HUES48 (cell line): ENCODE data around the gene DMRTB1.

ENCODE experiments used
- H3K27ac ChIP-seq: one replicate; pipeline ENCODE4 v1.7.0; 2013; ENCODE audit warnings: low read depth, low read length, inconsistent platforms
- H3K27me3 ChIP-seq: 2 replicates; pipeline ENCODE4 v1.6.1; 2013; ENCODE audit warnings: mild to moderate bottlenecking, low read length; ENCODE audit not compliant: control insufficient read depth, insufficient read depth
- H3K36me3 ChIP-seq: 2 replicates; pipeline ENCODE4 v1.6.1; 2013; ENCODE audit warnings: low read length; ENCODE audit not compliant: control insufficient read depth, insufficient read depth
- H3K4me1 ChIP-seq: 2 replicates; pipeline ENCODE4 v1.6.1; 2013; ENCODE audit warnings: mild to moderate bottlenecking, low read length; ENCODE audit not compliant: control insufficient read depth, insufficient read depth
- H3K4me3 ChIP-seq: 2 replicates; pipeline ENCODE4 v1.5.1; 2013; ENCODE audit warnings: mild to moderate bottlenecking, low read depth, low read length
- H3K9ac ChIP-seq: 2 replicates; pipeline ENCODE4 v1.6.1; 2013; ENCODE audit warnings: mild to moderate bottlenecking, low read depth, low read length, moderate library complexity
- H3K9me3 ChIP-seq: 2 replicates; pipeline ENCODE4 v1.6.1; 2013; ENCODE audit warnings: low read length; ENCODE audit not compliant: control insufficient read depth, insufficient read depth

Gene DMRTB1

GRCh38 chr1:53477651-53478501 is 18.7 kb downstream of the DMRTB1 start:
- no peak overlapping the region for H3K4me3 ChIP-seq
- no peaks in the 10 kb centered on the region for H3K27me3 ChIP-seq
- no peaks in the 10 kb centered on the region for H3K36me3 ChIP-seq
- H3K4me1 ChIP-seq, result no peaks in the 10 kb centered on the region
- no peak overlapping the region for H3K27ac ChIP-seq
- H3K9ac ChIP-seq, result no peak overlapping the region
- H3K9me3 ChIP-seq, result no peaks in the 10 kb centered on the region

- Histone ChIP-seq H3K27ac (no peak overlapping the region), H3K27me3 (no peaks in the 10 kb centered on the region), H3K4me3 (no peak overlapping the region), H3K9me3 (no peaks in the 10 kb centered on the region), H3K9ac (no peak overlapping the region), H3K4me1 (no peaks in the 10 kb centered on the region), H3K36me3 (no peaks in the 10 kb centered on the region)
These were observed 19.3 kb downstream of the DMRTB1 start for GRCh38 chr1:53478502-53478818.

DNA sequence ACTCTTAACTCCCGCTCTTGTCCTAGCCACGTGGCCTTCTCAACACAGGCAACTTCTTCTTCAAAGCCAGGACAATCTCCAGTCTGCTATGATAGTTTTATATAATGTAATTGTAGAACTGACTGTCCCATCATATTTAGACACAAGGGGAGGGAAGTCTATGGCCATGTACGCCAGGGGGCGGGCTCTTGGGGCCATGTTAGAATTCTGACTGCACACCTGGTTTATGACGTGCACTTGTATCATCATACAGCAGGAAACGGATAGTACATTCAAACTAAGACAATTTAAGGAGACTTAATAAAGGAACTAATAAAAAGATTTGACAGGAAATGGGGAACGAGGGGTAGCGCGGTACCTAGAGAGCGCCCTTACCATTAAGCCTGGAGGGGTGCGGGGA is 21.5 kb downstream of the DMRTB1 start:
- H3K4me3 ChIP-seq, result no peak overlapping the region
- H3K4me1 ChIP-seq, result peaks cover 1% of the 10 kb centered on the region; the same call in 1 of the 2 replicates
- no peaks in the 10 kb centered on the region for H3K9me3 ChIP-seq
- no peaks in the 10 kb centered on the region for H3K36me3 ChIP-seq
- H3K27me3 ChIP-seq, result no peaks in the 10 kb centered on the region
- H3K9ac ChIP-seq, result no peak overlapping the region
- no peak overlapping the region for H3K27ac ChIP-seq

DNA sequence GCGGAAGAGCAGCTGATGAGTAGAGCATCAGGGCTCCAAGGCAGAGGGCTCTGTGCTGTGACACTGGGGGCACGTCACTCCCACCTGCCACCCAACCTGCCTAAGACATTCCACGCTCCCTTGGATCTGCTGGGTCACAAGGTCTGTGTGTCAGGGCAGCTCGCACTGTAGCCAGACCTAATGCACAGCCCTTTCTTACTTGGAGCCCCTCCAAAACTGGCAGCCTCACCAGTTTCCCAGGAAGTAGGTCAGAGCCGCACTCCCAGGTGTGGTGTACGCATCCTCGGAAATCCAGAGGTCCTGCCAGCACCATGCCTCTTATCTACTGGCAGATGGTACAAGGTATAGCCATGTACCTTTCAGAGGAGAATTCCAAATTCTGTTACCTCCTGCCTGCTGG is 22.3 kb downstream of the DMRTB1 start:
- no peaks in the 10 kb centered on the region for H3K27me3 ChIP-seq
- H3K9ac ChIP-seq, result no peak overlapping the region
- no peaks in the 10 kb centered on the region for H3K9me3 ChIP-seq
- H3K4me3 ChIP-seq, result no peak overlapping the region
- peaks cover 4% of the 10 kb centered on the region; the same call in 1 of the 2 replicates for H3K4me1 ChIP-seq
- no peak overlapping the region for H3K27ac ChIP-seq
- H3K36me3 ChIP-seq, result no peaks in the 10 kb centered on the region

DNA sequence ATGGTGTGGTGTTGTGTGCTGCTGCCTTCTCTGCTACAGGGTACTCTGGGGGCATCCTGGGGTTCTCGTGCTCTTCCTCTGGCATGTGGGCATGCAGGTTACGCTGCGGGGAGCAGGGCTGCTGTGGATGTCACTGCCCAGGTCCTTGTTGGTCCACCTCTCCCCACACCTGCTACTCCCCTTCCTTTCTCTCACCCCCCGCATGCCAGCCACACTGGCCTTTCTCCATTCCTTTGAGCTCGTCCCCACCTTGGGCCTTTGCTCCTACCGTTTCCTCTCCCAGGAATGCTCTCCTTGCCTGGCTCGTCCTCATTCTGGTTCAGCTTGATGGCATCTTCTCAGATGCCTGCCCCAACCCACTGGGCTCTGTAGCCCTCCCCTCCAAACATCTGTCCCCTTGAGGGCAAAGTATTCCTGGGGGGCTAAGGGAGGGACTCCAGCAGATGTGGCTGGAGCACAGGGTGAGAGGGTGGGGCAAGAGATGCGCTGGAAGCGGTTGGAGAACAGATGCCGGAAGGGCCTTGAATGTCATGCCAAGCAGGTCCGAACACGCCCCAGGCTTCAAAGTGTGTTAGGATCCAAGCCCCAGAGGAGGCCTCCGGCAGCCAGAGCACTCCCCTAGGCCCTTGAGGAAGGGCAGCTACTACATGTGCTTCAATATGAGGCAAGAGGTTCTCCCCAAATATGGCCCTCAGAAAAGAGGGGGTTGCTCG is 23.4 kb downstream of the DMRTB1 start:
- H3K27me3 ChIP-seq, result no peaks in the 10 kb centered on the region
- no peak overlapping the region for H3K9ac ChIP-seq
- H3K36me3 ChIP-seq, result no peaks in the 10 kb centered on the region
- peaks cover 4% of the 10 kb centered on the region; the same call in 1 of the 2 replicates for H3K4me1 ChIP-seq
- H3K9me3 ChIP-seq, result no peaks in the 10 kb centered on the region
- H3K4me3 ChIP-seq, result no peak overlapping the region
- H3K27ac ChIP-seq, result no peak overlapping the region

- H3K27ac ChIP-seq, result no peak overlapping the region
- H3K9ac ChIP-seq, result no peak overlapping the region
- no peaks in the 10 kb centered on the region for H3K27me3 ChIP-seq
- H3K36me3 ChIP-seq, result no peaks in the 10 kb centered on the region
- H3K4me3 ChIP-seq, result no peak overlapping the region
- H3K4me1 ChIP-seq, result peaks cover 4% of the 10 kb centered on the region; the same call in 1 of the 2 replicates
- no peaks in the 10 kb centered on the region for H3K9me3 ChIP-seq
These were observed 24.0 kb downstream of the DMRTB1 start for GRCh38 chr1:53483170-53483569.

DNA sequence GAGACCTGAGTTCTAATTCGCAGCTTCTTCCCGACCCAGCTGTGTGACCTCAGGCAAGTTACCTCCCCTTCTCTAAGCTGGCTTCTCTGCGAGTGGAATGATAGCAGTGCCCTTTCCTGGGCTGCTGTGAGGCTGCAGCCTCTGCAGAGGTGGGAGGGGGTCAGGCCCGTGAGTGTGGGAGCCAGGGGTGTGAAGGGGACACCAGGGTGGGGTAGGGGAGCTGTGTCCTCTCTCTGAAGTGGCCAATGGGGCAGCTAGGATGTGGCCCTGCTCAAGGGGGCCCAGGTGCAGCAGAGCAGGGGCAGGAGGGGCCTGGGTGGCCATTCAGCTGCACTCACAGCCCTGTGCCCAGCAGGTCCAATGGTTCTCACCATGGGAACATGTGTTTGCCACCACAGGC is 24.5 kb downstream of the DMRTB1 start:
- Histone ChIP-seq H3K4me3 (no peak overlapping the region), H3K9ac (no peak overlapping the region)

DNA sequence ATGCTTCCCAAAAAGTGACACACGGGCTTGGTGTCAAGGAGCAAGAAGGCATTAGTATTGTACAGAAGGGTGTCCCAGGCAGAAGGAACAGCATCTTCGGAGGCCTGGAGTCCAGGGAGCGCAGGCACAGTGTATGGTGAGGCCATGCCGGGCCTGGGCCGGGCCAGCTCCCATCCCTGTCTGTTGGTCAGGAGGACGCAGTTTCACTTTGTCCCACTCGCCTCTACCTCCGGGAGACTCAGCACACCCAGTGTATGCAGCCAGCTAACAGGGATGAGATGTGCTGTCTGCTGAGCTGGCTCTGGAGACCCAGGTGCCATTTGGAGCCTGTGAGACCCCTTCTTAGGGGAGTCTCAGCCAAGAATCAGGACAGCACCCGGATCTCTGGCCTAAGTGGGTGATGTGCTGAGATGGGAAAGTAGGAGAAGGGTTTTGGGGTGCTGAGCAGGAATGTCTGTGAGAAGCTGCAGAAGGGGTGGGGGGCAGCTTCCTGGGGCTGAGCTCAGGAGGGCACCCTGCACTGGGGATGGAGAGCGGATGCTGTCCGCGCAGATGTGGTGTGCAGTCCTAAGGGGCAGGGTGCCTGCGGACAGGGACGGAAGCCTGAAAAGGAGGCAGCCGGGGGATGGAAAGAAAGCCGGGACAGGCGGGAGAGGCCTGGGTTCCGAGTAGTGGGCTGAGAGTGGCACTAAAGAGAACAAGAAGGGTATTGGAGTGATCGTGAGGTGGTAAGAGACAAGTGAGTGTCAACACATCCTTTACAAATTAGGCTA is 25.7 kb downstream of the DMRTB1 start:
- no peak overlapping the region for H3K4me3 ChIP-seq

More for the DNA sequence above, 24.5 kb downstream of the DMRTB1 start:
- Histone ChIP-seq H3K9me3 (no peaks in the 10 kb centered on the region), H3K4me1 (peaks cover 4% of the 10 kb centered on the region; the same call in 1 of the 2 replicates), H3K27ac (no peak overlapping the region), H3K36me3 (no peaks in the 10 kb centered on the region), H3K27me3 (no peaks in the 10 kb centered on the region)

DNA sequence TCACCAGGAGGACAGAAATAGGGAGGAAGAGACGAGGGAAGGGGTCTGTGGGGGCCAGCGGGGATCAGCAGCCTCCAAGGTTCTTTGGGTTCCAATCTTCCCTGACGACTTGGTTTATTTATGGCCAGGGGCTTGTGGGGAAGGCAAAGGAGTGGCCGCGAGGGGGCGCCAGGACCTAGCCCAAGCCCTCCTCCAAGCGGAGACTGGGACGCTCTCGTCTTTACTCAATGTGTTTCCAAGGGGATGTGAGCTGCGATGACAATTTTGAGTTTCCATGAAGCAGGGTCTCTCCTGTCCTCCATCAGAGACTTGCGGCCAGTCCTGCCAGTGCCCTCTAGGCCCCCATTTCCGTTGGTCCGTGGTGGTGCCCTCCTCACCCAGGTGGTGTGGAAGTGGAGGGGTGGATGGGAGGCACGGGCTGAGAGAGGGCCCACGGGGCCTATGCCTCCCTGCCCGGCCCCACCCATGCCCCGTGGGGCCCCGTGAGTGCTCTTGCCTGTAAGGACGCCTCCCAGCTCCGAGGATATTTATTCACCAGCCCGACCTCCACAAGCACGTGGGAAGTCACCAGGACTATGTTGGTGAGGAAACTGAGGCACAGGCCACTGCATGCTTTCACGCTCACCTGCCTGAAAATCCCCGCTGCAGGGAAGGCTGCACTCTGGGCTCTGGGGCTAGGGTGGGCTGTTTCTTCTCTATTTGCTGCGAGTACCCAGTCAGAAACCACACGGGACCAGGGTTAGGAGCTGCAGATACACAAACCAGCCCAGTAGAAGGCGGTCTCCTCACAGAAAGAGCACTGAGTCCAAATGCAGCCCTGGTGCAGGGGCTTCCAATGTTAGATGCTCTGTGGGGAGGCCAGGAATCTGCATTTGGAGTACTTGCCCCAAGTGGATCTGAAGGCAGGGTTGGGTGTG is 26.5 kb downstream of the DMRTB1 start:
- no peak overlapping the region for H3K9ac ChIP-seq
- no peaks in the 10 kb centered on the region for H3K36me3 ChIP-seq
- H3K4me3 ChIP-seq, result no peak overlapping the region
- no peaks in the 10 kb centered on the region for H3K27me3 ChIP-seq
- no peaks in the 10 kb centered on the region for H3K9me3 ChIP-seq
- H3K27ac ChIP-seq, result no peak overlapping the region
- H3K4me1 ChIP-seq, result peaks cover 4% of the 10 kb centered on the region; the same call in 1 of the 2 replicates

More for the DNA sequence above, 25.7 kb downstream of the DMRTB1 start:
- Histone ChIP-seq H3K36me3 (no peaks in the 10 kb centered on the region), H3K4me1 (peaks cover 4% of the 10 kb centered on the region; the same call in 1 of the 2 replicates), H3K27ac (no peak overlapping the region), H3K9ac (no peak overlapping the region), H3K27me3 (no peaks in the 10 kb centered on the region), H3K9me3 (no peaks in the 10 kb centered on the region)

- no peak overlapping the region for H3K27ac ChIP-seq
- H3K4me1 ChIP-seq, result peaks cover 4% of the 10 kb centered on the region; the same call in 1 of the 2 replicates
- H3K4me3 ChIP-seq, result no peak overlapping the region
- H3K36me3 ChIP-seq, result no peaks in the 10 kb centered on the region
- H3K27me3 ChIP-seq, result no peaks in the 10 kb centered on the region
- no peaks in the 10 kb centered on the region for H3K9me3 ChIP-seq
- no peak overlapping the region for H3K9ac ChIP-seq
These were observed 27.3 kb downstream of the DMRTB1 start for GRCh38 chr1:53486395-53487026.
